HepG2 (cell line): ENCODE measurements around the gene BORCS5. TPM values are rescaled to one million over a fixed set of nuclear protein-coding genes. Genes with fewer than 3 reads are reported as not detected.

ENCODE experiments used
- EP300 ChIP-seq, 3 experiments: sonication (generic) in 1 of 3; formaldehyde crosslinking in 1 of 3; IDR thresholded peaks; 2 replicates each; pipeline versions ENCODE4 v1.5.1 to v1.6.1; 2011 to 2020; ENCODE audit warnings: low read depth in 2 of 3, low read length in 2 of 3, borderline replicate concordance in 1 of 3, improper control_type of control experiment in 1 of 3, mild to moderate bottlenecking in 1 of 3, missing genetic modification reagents in 1 of 3, moderate library complexity in 1 of 3
- HNRNPK ChIP-seq: fragments of 200-400 bp; formaldehyde crosslinking; IDR thresholded peaks from 2 replicates; pipeline ENCODE4 v1.6.1; 2018; ENCODE audit warnings: low read length, low read depth, moderate library complexity, mild to moderate bottlenecking; ENCODE audit not compliant: poor library complexity, severe bottlenecking
- MED8 ChIP-seq: sonication (generic); formaldehyde crosslinking; IDR thresholded peaks from 2 replicates; pipeline ENCODE4 v1.8.1; 2023; ENCODE audit warnings: mild to moderate bottlenecking, missing genetic modification reagents; ENCODE audit not compliant: insufficient replicate concordance
- NR2C2 ChIP-seq: sonication (generic); formaldehyde crosslinking; IDR thresholded peaks from 2 replicates; pipeline ENCODE4 v1.4.0; 2020; ENCODE audit warnings: missing genetic modification reagents, mild to moderate bottlenecking, moderate library complexity, borderline replicate concordance
- PAX8 ChIP-seq: sonication (generic); formaldehyde crosslinking; IDR thresholded peaks from 2 replicates; pipeline ENCODE4 v1.8.0; 2022; ENCODE audit warnings: mild to moderate bottlenecking, missing genetic modification reagents, borderline replicate concordance
- PRMT3 ChIP-seq: sonication (generic); formaldehyde crosslinking; IDR thresholded peaks from 2 replicates; pipeline ENCODE4 v1.8.1; 2022; ENCODE audit warnings: low read depth, mild to moderate bottlenecking, moderate library complexity, missing genetic modification reagents, borderline replicate concordance
- RARA ChIP-seq: IDR thresholded peaks from 2 replicates; pipeline ENCODE4 v1.6.1; 2016; ENCODE audit warnings: missing genetic modification reagents, missing compliant biosample characterization
- RBM22 ChIP-seq: fragments of 200-400 bp; formaldehyde crosslinking; optimal IDR thresholded peaks from 2 replicates; pipeline ENCODE3; 2017; ENCODE audit warnings: mild to moderate bottlenecking, low read length, moderate library complexity
- SIX1 ChIP-seq: sonication (generic); formaldehyde crosslinking; IDR thresholded peaks from 2 replicates; pipeline ENCODE4 v1.4.0; 2020; ENCODE audit warnings: missing genetic modification reagents, borderline replicate concordance
- SOX5 ChIP-seq: IDR thresholded peaks from 2 replicates; pipeline ENCODE4 v1.6.1; 2016; ENCODE audit warnings: borderline replicate concordance
- TEAD3 ChIP-seq: optimal IDR thresholded peaks from 2 replicates; pipeline ENCODE3; 2016; ENCODE audit warnings: borderline replicate concordance
- ZNF260 ChIP-seq: sonication (generic); formaldehyde crosslinking; IDR thresholded peaks from 2 replicates; pipeline ENCODE4 v1.4.0; 2020; ENCODE audit warnings: missing genetic modification reagents, low read depth, mild to moderate bottlenecking, borderline replicate concordance
- ZNF605 ChIP-seq: sonication (generic); formaldehyde crosslinking; IDR thresholded peaks from 2 replicates; pipeline ENCODE4 v1.8.0; 2022; ENCODE audit warnings: mild to moderate bottlenecking, missing genetic modification reagents
- ZNF7 ChIP-seq: IDR thresholded peaks from 2 replicates; pipeline ENCODE4 v1.6.1; 2016; ENCODE audit warnings: missing biosample characterization, missing genetic modification reagents
- ZNF879 ChIP-seq: sonication (generic); formaldehyde crosslinking; IDR thresholded peaks from 2 replicates; pipeline ENCODE4 v1.8.1; 2023; ENCODE audit warnings: missing genetic modification reagents
- polyA plus RNA-seq, 8 experiments: library from polyadenylated mRNA; depleted of rRNA in 3 of 8; stranded (reverse) in 7 of 8; unstranded in 1 of 8; fragments of >200 nt; fragmentation: Illumina TruSeq in 4 of 8; extraction: Trizol in 4 of 8; gene quantifications; 2 replicates each; pipeline versions ENCODE4 v1.2.1 to v1.2.3, GENCODE V29; 2011 to 2016; ENCODE audit warnings: low read depth in 4 of 8, missing spikeins in 1 of 8, mixed read lengths in 1 of 8; ENCODE audit not compliant: insufficient read depth in 1 of 8
- total RNA-seq, 5 experiments: library from RNA; depleted of rRNA; stranded (reverse); fragments of >200 nt; fragmentation: Illumina TruSeq; extraction: Trizol; gene quantifications; 2 replicates each; pipeline ENCODE4 v1.2.3, GENCODE V29; 2016; ENCODE audit warnings: low read depth in 1 of 5
- TF ChIP-seq, protein P1 (sequence below): sonication (generic); formaldehyde crosslinking; conservative IDR thresholded peaks from 2 replicates; pipeline ENCODE4 v1.4.0; 2020; ENCODE audit warnings: missing genetic modification reagents
- TF ChIP-seq, protein P2 (sequence below): IDR thresholded peaks from 2 replicates; pipeline ENCODE4 v1.6.1; 2016; ENCODE audit warnings: low read depth, control low read depth
- TF ChIP-seq, protein P3 (sequence below): sonication (generic); formaldehyde crosslinking; conservative IDR thresholded peaks from 2 replicates; pipeline ENCODE4 v1.4.0; 2020; ENCODE audit warnings: mild to moderate bottlenecking, missing genetic modification reagents, moderate library complexity
- TF ChIP-seq, protein P4 (sequence below): sonication (generic); formaldehyde crosslinking; IDR thresholded peaks from 2 replicates; pipeline ENCODE4 v1.4.0; 2020; ENCODE audit warnings: missing genetic modification reagents
- TF ChIP-seq, protein P5 (sequence below): sonication (generic); formaldehyde crosslinking; IDR thresholded peaks from 2 replicates; pipeline ENCODE4 v1.9.0; 2021; ENCODE audit warnings: missing genetic modification reagents, mild to moderate bottlenecking, borderline replicate concordance

BORCS5 gene
- total and polyA plus RNA-seq, 2 of the 13 experiments (the other 11 are each of a cell fraction or from before 2014, with no cell fraction given): 3.9 to 4.7 TPM

DNA sequence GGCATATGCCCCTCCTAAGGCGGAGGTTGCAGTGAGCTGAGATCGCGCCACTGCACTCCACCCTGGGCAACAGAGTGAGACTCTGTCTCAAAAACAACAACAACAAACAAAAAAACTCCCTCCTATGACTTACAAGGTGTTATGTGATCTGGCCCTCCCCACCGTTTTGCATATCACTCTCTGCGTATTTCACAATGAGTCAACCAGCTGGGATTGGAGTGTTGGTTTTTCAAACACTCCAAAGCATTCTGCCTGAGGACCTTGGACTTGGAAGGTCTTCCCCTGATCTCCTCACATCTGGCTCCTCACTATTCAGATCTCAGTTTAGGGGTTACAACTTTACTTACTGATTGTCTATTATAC, 20.8 kb upstream of the BORCS5 start (continued):
- TF ChIP-seq PRMT3 (CRISPR knock-in tag) (no peak), ZNF605 (CRISPR knock-in tag) (no peak), TEAD3 (CRISPR knock-in tag) (peak; percentile 46), RARA (CRISPR knock-in tag) (0 out of 2 replicates have a peak, but pooled peaks have one; percentile 24), EP300 (IDR thresholded peaks at IDR 0.05; ENCODE audit: low read depth in 2 of 2, low read length in 2 of 2) (peak in 1 of 2 experiments; percentile 38; a peak in 1 of 4 replicates), EP300 (CRISPR knock-in tag; IDR thresholded peaks at IDR 0.05; ENCODE audit: borderline replicate concordance) (no peak), NR2C2 (CRISPR knock-in tag) (no peak), MED8 (CRISPR knock-in tag) (no peak), PAX8 (no peak), SIX1 (peak; percentile 57; the same call in 1 of the 2 replicates), ZNF260 (CRISPR knock-in tag) (no peak), ZNF879 (no peak), RBM22 (no peak), HNRNPK (no peak), ZNF7 (CRISPR knock-in tag) (no peak), SOX5 (peak; percentile 33; the same call in 1 of the 2 replicates)
- TF ChIP-seq, protein P1, sequence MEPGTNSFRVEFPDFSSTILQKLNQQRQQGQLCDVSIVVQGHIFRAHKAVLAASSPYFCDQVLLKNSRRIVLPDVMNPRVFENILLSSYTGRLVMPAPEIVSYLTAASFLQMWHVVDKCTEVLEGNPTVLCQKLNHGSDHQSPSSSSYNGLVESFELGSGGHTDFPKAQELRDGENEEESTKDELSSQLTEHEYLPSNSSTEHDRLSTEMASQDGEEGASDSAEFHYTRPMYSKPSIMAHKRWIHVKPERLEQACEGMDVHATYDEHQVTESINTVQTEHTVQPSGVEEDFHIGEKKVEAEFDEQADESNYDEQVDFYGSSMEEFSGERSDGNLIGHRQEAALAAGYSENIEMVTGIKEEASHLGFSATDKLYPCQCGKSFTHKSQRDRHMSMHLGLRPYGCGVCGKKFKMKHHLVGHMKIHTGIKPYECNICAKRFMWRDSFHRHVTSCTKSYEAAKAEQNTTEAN (CRISPR knock-in tag): no peak
- TF ChIP-seq, protein P2, sequence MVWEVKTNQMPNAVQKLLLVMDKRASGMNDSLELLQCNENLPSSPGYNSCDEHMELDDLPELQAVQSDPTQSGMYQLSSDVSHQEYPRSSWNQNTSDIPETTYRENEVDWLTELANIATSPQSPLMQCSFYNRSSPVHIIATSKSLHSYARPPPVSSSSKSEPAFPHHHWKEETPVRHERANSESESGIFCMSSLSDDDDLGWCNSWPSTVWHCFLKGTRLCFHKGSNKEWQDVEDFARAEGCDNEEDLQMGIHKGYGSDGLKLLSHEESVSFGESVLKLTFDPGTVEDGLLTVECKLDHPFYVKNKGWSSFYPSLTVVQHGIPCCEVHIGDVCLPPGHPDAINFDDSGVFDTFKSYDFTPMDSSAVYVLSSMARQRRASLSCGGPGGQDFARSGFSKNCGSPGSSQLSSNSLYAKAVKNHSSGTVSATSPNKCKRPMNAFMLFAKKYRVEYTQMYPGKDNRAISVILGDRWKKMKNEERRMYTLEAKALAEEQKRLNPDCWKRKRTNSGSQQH (CRISPR knock-in tag): no peak
- TF ChIP-seq, protein P3, sequence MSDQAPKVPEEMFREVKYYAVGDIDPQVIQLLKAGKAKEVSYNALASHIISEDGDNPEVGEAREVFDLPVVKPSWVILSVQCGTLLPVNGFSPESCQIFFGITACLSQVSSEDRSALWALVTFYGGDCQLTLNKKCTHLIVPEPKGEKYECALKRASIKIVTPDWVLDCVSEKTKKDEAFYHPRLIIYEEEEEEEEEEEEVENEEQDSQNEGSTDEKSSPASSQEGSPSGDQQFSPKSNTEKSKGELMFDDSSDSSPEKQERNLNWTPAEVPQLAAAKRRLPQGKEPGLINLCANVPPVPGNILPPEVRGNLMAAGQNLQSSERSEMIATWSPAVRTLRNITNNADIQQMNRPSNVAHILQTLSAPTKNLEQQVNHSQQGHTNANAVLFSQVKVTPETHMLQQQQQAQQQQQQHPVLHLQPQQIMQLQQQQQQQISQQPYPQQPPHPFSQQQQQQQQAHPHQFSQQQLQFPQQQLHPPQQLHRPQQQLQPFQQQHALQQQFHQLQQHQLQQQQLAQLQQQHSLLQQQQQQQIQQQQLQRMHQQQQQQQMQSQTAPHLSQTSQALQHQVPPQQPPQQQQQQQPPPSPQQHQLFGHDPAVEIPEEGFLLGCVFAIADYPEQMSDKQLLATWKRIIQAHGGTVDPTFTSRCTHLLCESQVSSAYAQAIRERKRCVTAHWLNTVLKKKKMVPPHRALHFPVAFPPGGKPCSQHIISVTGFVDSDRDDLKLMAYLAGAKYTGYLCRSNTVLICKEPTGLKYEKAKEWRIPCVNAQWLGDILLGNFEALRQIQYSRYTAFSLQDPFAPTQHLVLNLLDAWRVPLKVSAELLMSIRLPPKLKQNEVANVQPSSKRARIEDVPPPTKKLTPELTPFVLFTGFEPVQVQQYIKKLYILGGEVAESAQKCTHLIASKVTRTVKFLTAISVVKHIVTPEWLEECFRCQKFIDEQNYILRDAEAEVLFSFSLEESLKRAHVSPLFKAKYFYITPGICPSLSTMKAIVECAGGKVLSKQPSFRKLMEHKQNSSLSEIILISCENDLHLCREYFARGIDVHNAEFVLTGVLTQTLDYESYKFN (CRISPR knock-in tag): peak; percentile 61
- TF ChIP-seq, protein P4, sequence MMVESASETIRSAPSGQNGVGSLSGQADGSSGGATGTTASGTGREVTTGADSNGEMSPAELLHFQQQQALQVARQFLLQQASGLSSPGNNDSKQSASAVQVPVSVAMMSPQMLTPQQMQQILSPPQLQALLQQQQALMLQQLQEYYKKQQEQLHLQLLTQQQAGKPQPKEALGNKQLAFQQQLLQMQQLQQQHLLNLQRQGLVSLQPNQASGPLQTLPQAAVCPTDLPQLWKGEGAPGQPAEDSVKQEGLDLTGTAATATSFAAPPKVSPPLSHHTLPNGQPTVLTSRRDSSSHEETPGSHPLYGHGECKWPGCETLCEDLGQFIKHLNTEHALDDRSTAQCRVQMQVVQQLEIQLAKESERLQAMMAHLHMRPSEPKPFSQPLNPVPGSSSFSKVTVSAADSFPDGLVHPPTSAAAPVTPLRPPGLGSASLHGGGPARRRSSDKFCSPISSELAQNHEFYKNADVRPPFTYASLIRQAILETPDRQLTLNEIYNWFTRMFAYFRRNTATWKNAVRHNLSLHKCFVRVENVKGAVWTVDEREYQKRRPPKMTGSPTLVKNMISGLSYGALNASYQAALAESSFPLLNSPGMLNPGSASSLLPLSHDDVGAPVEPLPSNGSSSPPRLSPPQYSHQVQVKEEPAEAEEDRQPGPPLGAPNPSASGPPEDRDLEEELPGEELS: peak; percentile 71
- TF ChIP-seq, protein P5, sequence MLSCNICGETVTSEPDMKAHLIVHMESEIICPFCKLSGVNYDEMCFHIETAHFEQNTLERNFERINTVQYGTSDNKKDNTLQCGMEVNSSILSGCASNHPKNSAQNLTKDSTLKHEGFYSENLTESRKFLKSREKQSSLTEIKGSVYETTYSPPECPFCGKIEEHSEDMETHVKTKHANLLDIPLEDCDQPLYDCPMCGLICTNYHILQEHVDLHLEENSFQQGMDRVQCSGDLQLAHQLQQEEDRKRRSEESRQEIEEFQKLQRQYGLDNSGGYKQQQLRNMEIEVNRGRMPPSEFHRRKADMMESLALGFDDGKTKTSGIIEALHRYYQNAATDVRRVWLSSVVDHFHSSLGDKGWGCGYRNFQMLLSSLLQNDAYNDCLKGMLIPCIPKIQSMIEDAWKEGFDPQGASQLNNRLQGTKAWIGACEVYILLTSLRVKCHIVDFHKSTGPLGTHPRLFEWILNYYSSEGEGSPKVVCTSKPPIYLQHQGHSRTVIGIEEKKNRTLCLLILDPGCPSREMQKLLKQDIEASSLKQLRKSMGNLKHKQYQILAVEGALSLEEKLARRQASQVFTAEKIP (CRISPR knock-in tag): no peak
